ENCODE measurements around the gene TMEM30A.

DNA sequence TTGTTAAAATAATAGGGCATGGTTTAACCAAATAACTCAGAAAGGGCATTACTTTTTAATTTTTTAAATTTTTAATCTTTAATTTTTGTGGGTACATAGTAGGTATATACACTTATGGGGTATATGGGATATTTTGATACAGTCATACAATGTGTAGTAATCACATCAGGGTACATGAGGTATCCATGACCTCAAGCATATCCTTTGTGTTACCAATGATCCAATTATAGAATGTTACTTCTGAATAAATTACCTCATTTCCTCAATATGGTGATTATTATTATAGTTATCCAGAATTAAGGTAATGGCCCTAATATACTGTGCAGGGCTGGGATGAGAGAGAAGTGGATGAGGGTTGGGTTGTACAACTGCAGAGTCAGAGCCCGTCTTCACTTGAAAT is 45.1 kb upstream of the TMEM30A start:
- TF ChIP-seq, protein P1, sequence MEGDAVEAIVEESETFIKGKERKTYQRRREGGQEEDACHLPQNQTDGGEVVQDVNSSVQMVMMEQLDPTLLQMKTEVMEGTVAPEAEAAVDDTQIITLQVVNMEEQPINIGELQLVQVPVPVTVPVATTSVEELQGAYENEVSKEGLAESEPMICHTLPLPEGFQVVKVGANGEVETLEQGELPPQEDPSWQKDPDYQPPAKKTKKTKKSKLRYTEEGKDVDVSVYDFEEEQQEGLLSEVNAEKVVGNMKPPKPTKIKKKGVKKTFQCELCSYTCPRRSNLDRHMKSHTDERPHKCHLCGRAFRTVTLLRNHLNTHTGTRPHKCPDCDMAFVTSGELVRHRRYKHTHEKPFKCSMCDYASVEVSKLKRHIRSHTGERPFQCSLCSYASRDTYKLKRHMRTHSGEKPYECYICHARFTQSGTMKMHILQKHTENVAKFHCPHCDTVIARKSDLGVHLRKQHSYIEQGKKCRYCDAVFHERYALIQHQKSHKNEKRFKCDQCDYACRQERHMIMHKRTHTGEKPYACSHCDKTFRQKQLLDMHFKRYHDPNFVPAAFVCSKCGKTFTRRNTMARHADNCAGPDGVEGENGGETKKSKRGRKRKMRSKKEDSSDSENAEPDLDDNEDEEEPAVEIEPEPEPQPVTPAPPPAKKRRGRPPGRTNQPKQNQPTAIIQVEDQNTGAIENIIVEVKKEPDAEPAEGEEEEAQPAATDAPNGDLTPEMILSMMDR (IDR thresholded peaks at IDR 0.05), result no peak
- no peak for TF ChIP-seq POLR2A (IDR thresholded peaks at IDR 0.05)

All from lower leg skin (tissue), 3 donors.